NCI-H2081 treated with DMSO at 0.1 percent for 48 hours (cell line): ENCODE results near the gene CCND1.

Experiments
- DNase-seq: peaks from one replicate; lab custom pipeline; 2025; lab: John Stamatoyannopoulos, UW

CCND1 gene

DNA sequence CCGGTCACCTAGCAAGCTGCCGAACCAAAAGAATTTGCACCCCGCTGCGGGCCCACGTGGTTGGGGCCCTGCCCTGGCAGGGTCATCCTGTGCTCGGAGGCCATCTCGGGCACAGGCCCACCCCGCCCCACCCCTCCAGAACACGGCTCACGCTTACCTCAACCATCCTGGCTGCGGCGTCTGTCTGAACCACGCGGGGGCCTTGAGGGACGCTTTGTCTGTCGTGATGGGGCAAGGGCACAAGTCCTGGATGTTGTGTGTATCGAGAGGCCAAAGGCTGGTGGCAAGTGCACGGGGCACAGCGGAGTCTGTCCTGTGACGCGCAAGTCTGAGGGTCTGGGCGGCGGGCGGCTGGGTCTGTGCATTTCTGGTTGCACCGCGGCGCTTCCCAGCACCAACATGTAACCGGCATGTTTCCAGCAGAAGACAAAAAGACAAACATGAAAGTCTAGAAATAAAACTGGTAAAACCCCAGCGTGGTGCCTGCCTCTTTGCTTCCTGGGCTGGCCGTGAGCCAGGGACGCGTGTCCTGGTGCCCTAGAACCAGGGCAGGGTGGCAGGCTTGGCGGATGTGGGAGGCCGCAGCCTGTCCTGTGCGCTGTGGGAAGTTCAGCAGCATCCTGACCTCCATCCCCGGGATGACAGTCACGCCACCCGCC is 13.2 kb downstream of the CCND1 start:
- DNase-seq: no peak

DNA sequence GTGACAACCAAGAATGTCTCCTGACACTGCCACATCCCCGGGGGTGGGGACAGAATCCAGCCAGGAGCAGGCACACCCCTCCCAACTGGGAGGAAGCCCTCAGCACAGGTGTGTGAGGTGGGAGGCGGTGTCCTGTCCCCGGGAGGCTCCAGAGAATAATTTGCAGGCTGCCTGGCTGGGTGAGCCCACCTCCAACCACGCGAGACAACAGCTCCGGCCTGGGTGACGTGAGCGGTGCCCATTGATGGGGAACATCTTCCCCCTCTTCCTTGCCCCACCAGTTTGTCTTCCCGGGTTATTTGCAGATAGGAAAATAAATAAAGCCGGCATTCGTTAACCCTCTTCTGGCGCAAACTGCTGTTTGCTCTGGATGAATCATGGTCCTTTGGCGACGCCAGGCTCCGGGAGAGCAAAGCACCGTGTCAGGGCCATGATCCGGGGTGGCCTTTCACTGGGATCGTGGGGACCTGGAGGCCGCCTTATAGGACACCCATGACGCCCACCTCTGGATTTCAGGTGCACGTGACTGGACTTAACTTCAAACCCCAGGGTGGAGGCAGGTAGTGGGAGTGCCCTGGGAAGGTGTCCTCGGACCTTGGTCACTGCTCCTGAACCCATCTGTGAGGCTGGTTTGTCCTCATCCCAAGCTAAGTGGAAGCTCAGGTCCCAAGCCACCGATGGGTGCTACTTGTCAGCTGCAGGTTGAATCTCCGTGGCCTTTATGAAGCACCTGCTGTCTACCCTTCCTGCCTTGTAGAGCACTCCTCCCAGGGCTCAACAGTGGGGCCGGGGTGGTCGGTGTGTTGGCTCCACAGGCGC is 13.9 kb downstream of the CCND1 start:
- no peak for DNase-seq

GRCh38 chr11:69655479-69656428 is 14.8 kb downstream of the CCND1 start:
- DNase-seq: no peak

- DNase-seq: no peak
These were observed 15.8 kb downstream of the CCND1 start for GRCh38 chr11:69656536-69657455.

DNA sequence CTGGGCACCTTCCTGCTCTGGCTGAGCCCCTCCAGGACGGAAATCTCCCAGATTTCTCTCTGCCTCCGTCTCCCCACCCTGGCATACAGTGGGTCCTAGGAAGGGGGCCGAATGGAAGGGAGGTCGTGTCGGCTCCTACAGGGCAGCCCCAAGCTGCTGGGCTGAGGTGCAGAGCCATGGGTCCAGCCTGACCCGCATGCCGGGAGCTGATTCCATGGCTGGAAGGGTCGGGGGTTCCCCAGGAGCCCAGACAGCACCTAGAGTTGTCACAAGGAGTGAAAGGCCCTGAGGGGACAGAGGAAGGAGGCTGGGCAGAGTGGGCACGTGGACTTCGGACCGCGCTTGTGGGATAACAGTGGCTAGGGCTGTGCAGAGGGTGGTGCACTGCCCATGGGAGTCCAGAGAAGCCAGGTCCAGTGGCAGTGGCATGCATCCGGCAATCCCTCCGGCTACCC is 16.5 kb downstream of the CCND1 start:
- DNase-seq: no peak

- DNase-seq: no peak
These were observed 17.1 kb downstream of the CCND1 start for GRCh38 chr11:69657911-69658625.

GRCh38 chr11:69658626-69659450 is 17.9 kb downstream of the CCND1 start:
- no peak for DNase-seq

DNA sequence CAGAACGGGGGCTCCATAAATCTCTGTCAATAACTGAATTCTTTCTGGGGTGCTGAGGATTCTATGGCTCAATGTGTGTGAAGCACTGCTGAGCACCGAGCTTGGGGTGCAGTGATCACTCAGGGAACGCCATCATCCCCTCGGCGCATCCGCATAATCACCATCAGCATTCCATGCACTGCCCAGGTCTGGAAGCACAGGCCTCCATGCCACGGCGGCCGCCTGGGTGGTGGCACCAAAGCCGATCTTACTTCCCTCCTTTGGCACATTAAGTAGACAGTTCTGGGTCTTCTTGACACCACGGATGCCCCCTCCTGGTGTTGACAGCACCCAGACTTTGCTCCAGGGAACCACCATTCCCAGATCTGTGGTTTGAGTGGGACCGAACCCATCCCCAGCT is 18.6 kb downstream of the CCND1 start:
- no peak for DNase-seq

GRCh38 chr11:69660001-69660500 is 19.1 kb downstream of the CCND1 start:
- no peak for DNase-seq

DNA sequence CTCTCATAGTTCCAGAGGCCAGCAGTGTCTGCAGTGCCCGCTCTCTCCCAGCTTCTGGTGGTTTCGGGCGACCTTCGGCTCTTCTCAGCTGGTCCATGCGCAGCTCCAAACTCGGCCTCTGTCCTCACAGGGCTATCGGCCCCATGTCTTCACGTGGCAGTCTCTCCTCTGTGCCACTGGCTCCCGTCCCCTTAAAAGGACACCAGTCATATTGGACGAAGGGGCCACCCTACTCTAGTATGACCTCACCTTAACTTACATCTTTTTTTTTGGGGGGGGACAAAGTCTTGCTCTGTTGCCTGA is 20.4 kb downstream of the CCND1 start:
- no peak for DNase-seq

DNA sequence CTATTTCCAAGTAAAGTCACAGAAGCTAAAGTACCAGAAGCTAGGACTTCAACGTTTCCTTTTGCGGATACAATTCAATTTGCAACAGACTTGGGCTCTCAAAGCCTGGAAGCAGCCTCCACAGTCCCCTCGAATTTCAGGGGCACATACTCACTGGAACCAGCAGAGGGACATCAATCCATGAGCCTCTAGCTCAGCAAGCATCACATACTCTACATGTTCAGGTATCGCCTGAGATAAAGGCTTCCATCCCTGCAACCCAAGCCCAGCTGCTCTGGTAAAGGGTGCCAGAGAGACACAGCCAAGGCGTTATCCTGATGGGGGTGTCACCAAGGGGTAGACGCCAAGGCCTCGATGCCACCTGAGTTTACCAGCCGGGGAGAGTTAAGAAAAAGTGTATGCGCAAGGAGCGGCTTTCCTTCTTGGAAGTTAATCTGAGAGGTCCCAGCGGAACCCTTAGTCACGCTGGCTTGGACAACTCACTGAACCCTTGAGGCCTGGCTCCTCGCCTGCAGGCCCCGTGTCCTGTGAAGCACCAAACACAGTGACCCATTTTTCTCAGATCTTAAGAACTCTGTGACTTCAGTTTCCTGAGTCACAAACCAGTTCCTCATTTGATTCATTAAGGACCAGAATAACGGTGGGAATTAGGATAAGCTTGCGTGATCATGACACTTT is 21.2 kb downstream of the CCND1 start:
- no peak for DNase-seq

GRCh38 chr11:69662806-69663205 is 21.9 kb downstream of the CCND1 start:
- no peak for DNase-seq

GRCh38 chr11:69663326-69663725 is 22.4 kb downstream of the CCND1 start:
- no peak for DNase-seq

DNA sequence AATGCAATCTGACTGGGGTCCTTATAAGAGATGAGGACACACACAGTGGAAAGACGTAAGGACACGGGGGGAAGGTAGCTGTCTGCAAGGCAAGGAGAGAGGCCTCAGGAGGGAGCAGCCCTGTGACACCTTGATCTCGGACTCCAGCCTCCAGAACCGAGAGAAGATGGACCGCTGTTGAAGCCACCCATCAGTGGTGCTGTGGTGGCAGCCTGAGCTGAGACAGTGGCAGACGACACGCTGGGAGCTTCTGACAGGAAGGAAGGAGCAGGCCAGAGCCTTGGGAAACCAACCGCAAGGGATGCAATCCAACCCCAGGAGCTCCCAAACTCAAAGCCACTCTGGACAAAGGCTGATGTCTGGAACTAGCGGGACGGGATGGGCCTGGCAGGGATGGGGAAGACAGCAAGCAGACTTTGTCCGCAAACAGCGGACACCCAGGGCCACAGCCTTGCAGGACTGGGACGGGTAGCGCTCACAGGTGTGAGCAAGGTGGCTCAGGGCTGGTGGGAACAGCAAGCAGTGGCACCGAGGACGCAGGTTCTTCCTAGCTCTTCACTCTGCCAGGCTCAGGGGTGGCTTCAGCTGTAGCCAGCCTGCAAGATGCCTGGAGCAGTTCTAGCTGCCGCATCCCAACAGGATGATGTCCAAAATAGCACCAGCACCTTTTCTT is 23.3 kb downstream of the CCND1 start:
- no peak for DNase-seq

DNA sequence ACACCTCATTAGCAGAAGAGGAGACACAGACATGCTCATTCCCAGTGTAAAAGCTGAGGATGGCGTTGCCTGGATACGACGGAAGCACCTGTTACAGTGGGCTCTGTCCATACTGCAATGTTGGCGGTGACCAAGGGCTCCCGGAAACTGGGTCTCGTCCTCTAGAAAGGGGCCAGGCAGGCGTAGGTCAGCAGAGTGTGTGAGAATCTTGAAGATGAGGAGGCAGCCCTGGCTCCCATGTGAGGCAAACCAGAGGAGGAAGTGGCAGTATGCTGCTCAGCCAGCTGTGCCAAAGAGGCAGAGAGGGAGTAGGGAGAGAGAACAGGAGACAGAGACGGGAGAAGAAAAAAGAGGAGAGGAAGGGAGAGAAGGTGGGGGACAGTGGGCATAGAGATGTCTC is 23.9 kb downstream of the CCND1 start:
- no peak for DNase-seq

DNA sequence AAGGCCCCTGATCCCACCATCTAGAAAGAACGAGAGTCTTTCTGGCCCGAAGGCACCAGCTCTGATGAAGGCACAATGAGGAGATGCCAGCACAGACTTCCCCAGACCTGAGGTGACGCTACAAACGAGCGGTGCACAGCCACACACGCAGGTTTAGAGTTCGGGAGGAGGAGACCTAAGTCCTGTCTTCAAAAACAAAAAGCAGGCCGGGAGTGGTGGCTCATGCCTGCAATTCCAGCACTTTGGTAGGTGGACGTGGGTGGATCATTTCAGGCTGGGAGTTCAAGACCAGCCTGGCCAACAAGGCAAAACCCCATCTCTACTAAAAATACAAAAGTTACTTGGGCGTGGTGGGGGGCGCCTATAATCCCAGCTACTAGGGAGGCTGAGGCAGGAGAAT is 24.7 kb downstream of the CCND1 start:
- no peak for DNase-seq

- DNase-seq: no peak
These were observed 25.3 kb downstream of the CCND1 start for GRCh38 chr11:69666261-69666660.

GRCh38 chr11:69666752-69667536 is 26.0 kb downstream of the CCND1 start:
- no peak for DNase-seq
